Thyroid gland (tissue), 4 donors: Measurements from ENCODE around the gene NFIB. TPM values are rescaled to one million over a fixed set of nuclear protein-coding genes. Genes with fewer than 3 reads are reported as not detected.

Experiments
- DNase-seq, 2 donors: peaks; one replicate each; pipeline ENCODE4 v3.0.0-alpha.2; 2019
- H3K27ac ChIP-seq, 3 donors: fragments of 200-600 bp; sonication (generic); 1 replicate in 2 of 3; 2 replicates in 1 of 3; pipeline ENCODE4 v1.5.1; 2016 to 2019; ENCODE audit warnings: mild to moderate bottlenecking in 1 of 3, moderate library complexity in 1 of 3
- H3K27me3 ChIP-seq: fragments of 200-600 bp; sonication (generic); one replicate; pipeline ENCODE4 v1.5.1; 2019
- H3K36me3 ChIP-seq, 2 donors: fragments of 200-600 bp; sonication (generic); one replicate each; pipeline ENCODE4 v1.5.1; 2016 to 2019
- H3K4me1 ChIP-seq, 2 donors: fragments of 200-600 bp; sonication (generic); one replicate each; pipeline ENCODE4 v1.5.1; 2017 to 2019
- H3K4me3 ChIP-seq, 3 donors: fragments of 200-600 bp; sonication (generic); replicated peaks in 1 of 3; 1 replicate in 2 of 3; 2 replicates in 1 of 3; pipeline ENCODE4 v1.5.1; 2016; ENCODE audit warnings: mild to moderate bottlenecking in 1 of 3
- H3K9me3 ChIP-seq: fragments of 200-600 bp; sonication (generic); one replicate; pipeline ENCODE4 v1.5.1; 2017
- POLR2A ChIP-seq, 2 donors: fragments of 450-650 bp; IDR thresholded peaks; one replicate each; pipeline ENCODE4 v1.6.1; 2017; ENCODE audit warnings: antibody characterized with exemption in 2 of 2, mild to moderate bottlenecking in 2 of 2, moderate library complexity in 1 of 2
- WGBS, 2 donors: methylation state at CpG; one replicate each; pipeline ENCODE4 v1.1.5; 2017; 5-methylcytosine and 5-hydroxymethylcytosine counted together
- intact Hi-C: fragments of 100-400 bp; cut with DNase I; formaldehyde crosslinking; loops from one replicate; pipeline ENCODE4 v1.15.1; 2023
- total RNA-seq, 4 donors: library from RNA; depleted of rRNA; stranded (reverse); fragments of >200 nt; gene quantifications; one replicate each; pipeline ENCODE4 v1.2.3, GENCODE V29; 2016
- TF ChIP-seq, protein P1 (sequence below), 6 experiments: fragments of 200-600 bp in 3 of 6; fragments of 450-650 bp in 3 of 6; sonication (generic) in 3 of 6; IDR thresholded peaks; one replicate each; pipeline ENCODE4 v1.5.1; 2016 to 2019; ENCODE audit warnings: antibody characterized with exemption in 6 of 6, mild to moderate bottlenecking in 2 of 6, inconsistent platforms in 1 of 6, moderate library complexity in 1 of 6

NFIB gene
- total RNA-seq, 4 donors from 2014 or later: 57.9 to 144 (median 125) TPM

DNA sequence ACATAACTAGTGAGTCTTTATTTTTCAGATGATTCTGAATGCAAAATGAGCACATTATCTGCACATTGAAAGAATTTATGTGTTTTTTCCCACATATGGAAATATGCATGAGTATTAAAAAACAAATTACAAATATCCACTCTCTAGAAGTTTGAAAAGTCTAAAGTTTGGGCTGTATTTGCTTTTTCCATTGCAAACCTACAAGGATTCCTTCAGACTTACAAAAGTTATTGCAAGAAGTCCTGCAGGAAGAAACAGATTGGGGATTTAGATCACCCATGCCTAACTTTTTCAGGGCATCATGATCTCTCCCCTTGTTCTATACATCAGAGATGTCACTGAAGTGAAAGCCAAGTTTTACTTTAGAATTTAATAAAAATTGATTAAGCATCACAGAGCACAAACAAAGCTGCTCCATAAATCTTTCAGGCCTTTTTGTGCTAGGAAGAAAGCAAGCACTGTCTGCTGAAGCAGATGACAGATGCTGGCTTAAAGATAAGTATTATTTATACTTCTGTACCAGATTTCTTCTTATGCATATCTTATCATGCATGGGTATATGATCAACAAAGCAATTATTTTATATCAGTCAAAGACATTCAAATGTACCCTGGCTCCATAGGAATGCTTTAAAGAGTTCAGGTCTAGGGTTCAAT lies 71.7 kb downstream of the NFIB start:
- Histone ChIP-seq H3K36me3 (no peaks in the 10 kb centered on the region), H3K4me3 (no peak overlapping the region), H3K9me3 (no peaks in the 10 kb centered on the region), H3K4me1 (peaks cover 11 to 28% of the 10 kb centered on the region in 2 donors), H3K27me3 (no peaks in the 10 kb centered on the region), H3K27ac (no peak overlapping the region)
- no peak for DNase-seq
- no peak for TF ChIP-seq POLR2A (IDR thresholded peaks at IDR 0.05)
- intact Hi-C loops: no loop called here

DNA sequence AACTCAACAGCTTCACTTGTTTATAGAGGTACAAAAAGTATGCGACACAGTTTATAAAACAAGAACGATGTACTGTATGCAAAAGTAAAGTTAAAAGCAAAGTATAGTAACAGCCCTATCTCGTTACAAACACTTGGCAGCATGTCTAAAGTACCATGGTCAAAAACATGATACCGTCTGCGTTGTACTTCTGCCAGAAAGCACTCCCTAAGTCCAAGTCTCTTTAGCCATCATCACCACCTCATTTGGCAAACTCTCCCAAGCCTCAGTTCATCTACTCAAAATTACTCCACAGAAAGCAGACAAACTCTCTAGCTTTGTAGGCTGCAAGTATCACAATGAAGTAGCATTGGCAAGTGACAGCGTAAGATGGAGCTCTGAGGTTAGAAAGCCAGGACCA lies 73.4 kb downstream of the NFIB start:
- no peak overlapping the region for H3K27ac ChIP-seq
- no peak overlapping the region for H3K4me3 ChIP-seq
- WGBS, 2 donors: 37 to 41% methylated on average over 6 of the region's 6 CpGs
- H3K9me3 ChIP-seq: no peaks in the 10 kb centered on the region
- intact Hi-C loops: no loop called here
- H3K4me1 ChIP-seq: peaks cover 23 to 37% of the 10 kb centered on the region in 2 donors
- no peaks in the 10 kb centered on the region for H3K27me3 ChIP-seq
- TF ChIP-seq POLR2A (IDR thresholded peaks at IDR 0.05): no peak
- TF ChIP-seq, protein P1, sequence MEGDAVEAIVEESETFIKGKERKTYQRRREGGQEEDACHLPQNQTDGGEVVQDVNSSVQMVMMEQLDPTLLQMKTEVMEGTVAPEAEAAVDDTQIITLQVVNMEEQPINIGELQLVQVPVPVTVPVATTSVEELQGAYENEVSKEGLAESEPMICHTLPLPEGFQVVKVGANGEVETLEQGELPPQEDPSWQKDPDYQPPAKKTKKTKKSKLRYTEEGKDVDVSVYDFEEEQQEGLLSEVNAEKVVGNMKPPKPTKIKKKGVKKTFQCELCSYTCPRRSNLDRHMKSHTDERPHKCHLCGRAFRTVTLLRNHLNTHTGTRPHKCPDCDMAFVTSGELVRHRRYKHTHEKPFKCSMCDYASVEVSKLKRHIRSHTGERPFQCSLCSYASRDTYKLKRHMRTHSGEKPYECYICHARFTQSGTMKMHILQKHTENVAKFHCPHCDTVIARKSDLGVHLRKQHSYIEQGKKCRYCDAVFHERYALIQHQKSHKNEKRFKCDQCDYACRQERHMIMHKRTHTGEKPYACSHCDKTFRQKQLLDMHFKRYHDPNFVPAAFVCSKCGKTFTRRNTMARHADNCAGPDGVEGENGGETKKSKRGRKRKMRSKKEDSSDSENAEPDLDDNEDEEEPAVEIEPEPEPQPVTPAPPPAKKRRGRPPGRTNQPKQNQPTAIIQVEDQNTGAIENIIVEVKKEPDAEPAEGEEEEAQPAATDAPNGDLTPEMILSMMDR (IDR thresholded peaks at IDR 0.05): no peak
- DNase-seq: no peak
- no peaks in the 10 kb centered on the region for H3K36me3 ChIP-seq

DNA sequence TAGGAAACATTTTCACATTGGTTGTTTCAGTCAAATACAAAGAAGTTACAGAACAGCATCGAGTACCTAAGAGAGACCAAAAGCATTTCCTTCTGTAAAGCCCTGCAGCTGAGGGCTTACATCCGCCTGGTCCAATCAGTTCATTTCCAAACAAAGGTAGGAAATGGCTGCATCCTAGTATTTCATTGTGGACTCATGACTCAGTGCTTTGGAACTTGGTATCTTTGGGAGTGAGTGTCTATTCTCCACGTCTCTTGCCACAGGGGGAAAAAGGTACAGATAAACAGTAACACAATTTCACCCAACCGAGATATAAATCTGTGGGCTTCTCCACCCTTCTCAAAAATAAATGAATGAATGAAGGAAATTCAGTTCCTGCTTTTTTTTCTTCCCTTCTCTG lies 75.4 kb downstream of the NFIB start:
- 62 to 68% methylated on average over 4 of the region's 4 CpGs for WGBS, 2 donors
- H3K27ac ChIP-seq: no peak overlapping the region
- TF ChIP-seq, protein P1 (IDR thresholded peaks at IDR 0.05): no peak

DNA sequence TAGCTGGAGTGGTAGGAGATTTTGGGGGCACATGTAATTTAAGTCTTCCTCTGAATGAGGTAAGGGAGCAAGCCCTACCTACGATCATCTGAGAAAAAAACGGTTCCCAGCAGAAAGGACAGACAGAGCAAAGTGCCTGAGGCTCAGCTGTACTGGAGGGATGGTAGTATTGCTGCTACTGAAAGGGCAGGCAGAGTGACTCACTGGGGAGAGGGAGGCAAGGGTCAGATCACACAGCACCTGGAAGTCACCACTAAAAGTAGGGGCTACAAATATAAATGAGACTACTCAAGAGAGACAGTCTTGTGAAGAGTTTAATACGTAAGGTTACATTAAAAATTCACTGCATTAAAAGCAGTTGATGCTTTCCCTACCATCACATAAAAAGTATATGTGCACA lies 75.9 kb downstream of the NFIB start:
- no peak for DNase-seq
- no peak for TF ChIP-seq POLR2A (IDR thresholded peaks at IDR 0.05)
- TF ChIP-seq, protein P1 (IDR thresholded peaks at IDR 0.05): no peak
- H3K9me3 ChIP-seq: no peaks in the 10 kb centered on the region
- peaks cover 23% of the 10 kb centered on the region in 2 donors for H3K4me1 ChIP-seq
- no peak overlapping the region for H3K4me3 ChIP-seq
- peak overlapping the region in 2 of 3 donors; percentile 26 to 31 for H3K27ac ChIP-seq
- intact Hi-C loops: no loop called here
- H3K36me3 ChIP-seq: no peaks in the 10 kb centered on the region
- no peaks in the 10 kb centered on the region for H3K27me3 ChIP-seq
- 63 to 74% methylated on average over 3 of the region's 3 CpGs for WGBS, 2 donors

More for the DNA sequence above, 75.4 kb downstream of the NFIB start:
- intact Hi-C loops: no loop called here
- Histone ChIP-seq H3K9me3 (no peaks in the 10 kb centered on the region), H3K36me3 (no peaks in the 10 kb centered on the region), H3K27me3 (no peaks in the 10 kb centered on the region), H3K4me1 (peaks cover 23 to 26% of the 10 kb centered on the region in 2 donors), H3K4me3 (no peak overlapping the region)
- no peak for DNase-seq

DNA sequence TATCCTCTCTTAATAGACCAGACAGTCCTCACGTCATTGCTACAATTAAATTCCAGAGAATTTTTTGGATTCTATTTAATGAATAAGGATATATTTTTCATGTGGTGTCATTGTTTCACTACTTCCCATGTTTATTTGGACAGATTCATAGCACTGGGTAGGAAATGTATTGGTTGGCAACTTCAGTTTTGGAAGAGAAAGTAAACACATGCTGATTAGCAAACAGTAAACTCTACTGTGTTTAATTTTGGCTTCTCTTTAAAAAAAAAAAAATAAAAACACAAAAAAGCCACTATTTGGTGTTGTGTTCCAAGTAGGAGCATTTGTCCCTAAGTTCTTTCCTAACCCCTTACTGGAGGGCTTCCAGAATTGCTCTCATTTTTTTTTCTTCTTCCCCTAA lies 77.3 kb downstream of the NFIB start:
- TF ChIP-seq, protein P1 (IDR thresholded peaks at IDR 0.05): no peak
- no peak for TF ChIP-seq POLR2A (IDR thresholded peaks at IDR 0.05)
- DNase-seq: no peak
- no peaks in the 10 kb centered on the region for H3K36me3 ChIP-seq
- peak overlapping the region in 1 of 3 donors; percentile 12 for H3K27ac ChIP-seq
- WGBS, 2 donors: 16 to 45% methylated on average over 1 of the region's 1 CpG
- peaks cover 25 to 28% of the 10 kb centered on the region in 2 donors for H3K4me1 ChIP-seq
- no peaks in the 10 kb centered on the region for H3K27me3 ChIP-seq
- H3K4me3 ChIP-seq: no peak overlapping the region
- intact Hi-C loops: no loop called here
- no peaks in the 10 kb centered on the region for H3K9me3 ChIP-seq
